ENCODE results near the gene DNTT.

The DNTT gene

DNA sequence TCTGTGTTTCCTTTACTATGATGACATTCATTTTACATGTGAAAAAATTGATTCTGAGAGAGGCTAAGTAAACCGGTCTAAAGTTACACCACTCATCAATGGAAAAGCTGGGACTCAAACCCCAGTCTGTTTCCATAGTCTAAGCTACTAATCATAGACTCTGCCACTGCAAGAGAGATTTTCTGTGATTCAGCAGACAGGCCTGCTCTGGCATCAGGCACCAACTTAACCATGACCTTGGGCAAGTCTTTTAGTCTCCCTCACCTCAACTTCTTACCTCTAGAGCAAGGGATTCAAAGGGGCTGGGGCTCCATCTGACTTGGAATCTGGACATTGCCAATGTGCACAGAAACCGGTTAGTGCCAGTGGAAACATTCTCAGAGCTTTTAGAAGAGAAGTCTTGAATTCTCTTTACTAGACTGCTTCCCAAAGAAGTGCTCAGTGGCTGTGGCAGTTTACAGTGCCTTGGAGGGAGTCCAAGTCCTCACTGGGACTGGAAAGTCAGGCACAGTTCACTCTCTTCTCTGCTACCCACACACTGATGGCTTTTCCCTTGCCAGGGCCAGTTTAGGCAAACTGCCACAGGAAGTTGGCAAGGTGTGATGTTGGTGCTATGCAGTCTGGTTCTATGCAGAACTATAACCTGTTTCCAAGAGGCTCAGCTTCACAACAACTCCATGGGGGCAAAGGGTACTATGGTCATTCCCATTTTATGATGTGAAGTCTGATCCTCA, 28.4 kb upstream of the DNTT start:
- no peak for DNase-seq (ENCODE audit: low read depth in 2 of 3, low spot score in 2 of 3)

DNA sequence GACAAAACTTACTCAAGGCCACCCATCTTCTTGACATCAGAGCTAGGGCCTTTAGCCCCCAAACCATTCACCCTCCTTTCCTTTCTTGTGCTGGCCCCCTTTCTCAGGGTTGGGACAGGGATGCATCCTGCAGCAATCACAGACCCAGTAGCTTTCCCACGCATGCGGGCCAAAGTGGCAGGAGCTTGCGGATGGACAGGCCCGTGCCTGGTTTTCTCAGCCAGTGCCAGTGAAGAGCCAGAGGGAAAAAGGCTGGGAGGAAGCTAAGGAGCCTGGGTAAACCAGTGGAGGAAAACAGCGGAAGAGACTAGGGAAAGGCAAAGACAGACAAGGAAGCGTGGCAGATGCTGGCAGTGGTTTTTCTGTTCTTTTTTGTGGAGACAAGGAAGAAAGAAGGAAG, 27.8 kb upstream of the DNTT start:
- DNase-seq (ENCODE audit: low read depth in 2 of 3, low spot score in 2 of 3): no peak

- no peak for DNase-seq (ENCODE audit: low read depth in 2 of 3, low spot score in 2 of 3)
Observed at GRCh38 chr10:96276831-96277230, 27.4 kb upstream of the DNTT start.

GRCh38 chr10:96279191-96279641, 25.0 kb upstream of the DNTT start:
- no peak for DNase-seq (ENCODE audit: low read depth in 2 of 3, low spot score in 2 of 3)

- DNase-seq (ENCODE audit: low read depth in 2 of 3, low spot score in 2 of 3): no peak
Observed at GRCh38 chr10:96280859-96281258, 23.4 kb upstream of the DNTT start.

DNA sequence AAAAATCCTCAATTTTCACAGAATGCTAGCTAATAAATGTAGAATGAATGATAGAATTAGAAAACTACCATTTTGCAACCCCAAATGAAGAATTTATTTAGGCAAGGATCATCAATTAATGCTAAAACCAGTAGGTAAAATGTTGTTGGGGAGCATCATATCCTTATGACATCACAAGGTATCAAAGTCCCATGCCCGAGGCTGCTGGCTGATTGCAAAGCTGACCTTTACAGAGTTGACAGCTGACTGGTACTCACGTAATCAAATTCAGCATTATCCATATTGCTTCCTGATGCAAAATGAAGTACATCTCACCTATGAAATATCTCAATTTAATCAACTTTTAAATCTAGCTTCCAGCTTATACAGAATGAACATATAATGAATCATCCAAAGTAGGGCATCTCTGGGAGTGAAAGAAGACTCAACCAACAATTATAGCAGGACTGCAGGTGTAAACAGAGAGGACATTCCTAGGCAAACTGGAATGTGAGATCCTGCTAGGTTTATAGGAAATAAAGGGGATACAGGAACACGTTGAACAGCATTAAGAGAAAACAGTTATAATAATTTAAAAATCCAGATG, 22.7 kb upstream of the DNTT start:
- no peak for DNase-seq (ENCODE audit: low read depth in 2 of 3, low spot score in 2 of 3)

DNA sequence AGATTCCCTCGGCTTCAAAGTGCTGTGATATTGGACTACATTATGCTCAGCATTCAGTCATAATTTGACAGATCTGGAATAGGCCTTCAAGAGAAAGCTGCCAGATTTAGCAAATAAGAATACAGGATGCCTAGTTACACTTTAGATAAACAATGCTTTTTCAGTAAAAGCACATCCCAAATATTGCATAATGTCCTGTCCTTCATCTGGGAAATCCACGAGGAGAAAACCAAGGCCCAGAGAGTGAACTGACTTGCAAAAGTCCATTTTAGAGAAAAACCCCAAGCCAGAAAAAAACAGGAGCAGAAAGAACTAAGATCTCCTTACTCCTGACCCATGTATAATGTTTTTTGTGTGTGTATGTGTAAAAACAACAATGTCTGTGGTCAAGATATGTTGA, 20.9 kb upstream of the DNTT start:
- no peak for DNase-seq (ENCODE audit: low read depth in 2 of 3, low spot score in 2 of 3)

DNA sequence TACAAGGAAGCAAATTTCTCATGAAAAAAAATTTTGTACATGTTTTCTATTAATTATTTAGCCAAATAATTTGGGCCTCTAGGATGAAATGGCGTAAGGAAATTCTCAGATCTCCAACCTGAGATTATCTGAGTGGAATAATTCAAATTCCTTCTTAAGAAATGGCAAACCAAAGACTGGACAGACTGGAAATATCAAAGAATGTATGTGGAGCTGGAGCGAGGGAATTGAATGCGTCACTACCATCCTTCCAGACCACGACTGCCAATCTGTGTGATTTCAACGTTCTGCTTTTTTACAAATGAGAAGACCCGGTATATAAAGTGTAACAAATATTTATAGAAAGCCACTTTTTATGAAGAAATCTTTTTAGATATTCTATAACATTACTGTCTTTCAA, 20.5 kb upstream of the DNTT start:
- DNase-seq (ENCODE audit: low read depth in 2 of 3, low spot score in 2 of 3): no peak

- no peak for DNase-seq (ENCODE audit: low read depth in 2 of 3, low spot score in 2 of 3)
Observed at GRCh38 chr10:96285331-96285752, 18.9 kb upstream of the DNTT start.

DNA sequence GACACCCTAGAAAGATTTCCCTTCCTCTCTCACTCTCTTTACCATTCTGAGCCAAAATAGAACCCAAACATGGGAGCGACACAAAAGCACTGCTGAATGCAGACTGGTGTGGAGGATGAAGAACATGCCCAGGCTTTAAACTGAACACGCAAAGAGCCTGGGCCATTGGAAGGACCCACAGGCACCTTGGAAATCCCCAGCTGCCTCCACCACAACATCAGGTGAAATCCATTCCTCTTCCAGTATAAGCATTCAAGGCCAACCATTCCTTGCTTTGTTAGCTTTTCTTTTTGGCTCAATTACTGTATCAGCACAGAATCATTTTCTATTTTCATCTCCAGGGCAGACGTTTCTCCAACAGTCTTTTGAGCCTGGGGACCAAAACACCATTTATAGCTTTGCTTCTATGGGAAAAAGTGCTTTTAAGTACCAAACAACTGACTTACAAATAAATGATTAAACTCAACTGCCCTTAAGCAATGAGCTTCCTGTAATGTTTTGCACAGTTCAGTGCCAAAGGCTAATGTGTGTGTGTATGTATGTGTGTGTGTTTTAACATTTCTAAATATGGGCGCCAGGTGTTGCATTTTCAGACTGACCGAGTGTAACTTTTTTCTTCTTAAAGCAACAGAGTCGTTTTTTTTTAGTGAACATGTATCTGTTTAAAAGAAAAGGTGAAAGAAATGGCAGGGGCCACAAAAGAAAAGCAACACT, 16.7 kb upstream of the DNTT start:
- no peak for DNase-seq (ENCODE audit: low read depth in 2 of 3, low spot score in 2 of 3)

DNA sequence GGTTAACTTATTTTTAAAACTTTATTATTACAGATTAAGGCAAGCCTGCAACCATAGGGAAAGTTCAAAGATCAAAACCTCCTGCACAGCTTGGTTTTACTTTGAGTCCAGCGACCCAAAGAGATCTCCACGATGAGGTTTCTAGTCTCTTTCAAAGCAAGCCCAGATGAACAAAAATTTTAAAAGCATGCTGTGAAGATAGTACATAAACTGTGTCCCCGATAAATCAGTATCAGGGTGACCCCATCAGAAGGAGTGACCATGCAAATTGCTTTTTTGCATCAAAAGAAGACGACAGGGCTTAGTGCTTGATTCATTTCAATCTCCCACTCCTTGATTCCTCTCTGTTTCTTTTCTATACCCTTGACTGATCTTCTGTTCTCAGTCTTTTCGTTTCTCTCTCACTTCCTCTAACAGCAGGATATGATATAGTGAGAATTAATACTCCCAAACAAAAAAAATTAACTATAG, 16.0 kb upstream of the DNTT start:
- no peak for DNase-seq (ENCODE audit: low read depth in 2 of 3, low spot score in 2 of 3)

DNA sequence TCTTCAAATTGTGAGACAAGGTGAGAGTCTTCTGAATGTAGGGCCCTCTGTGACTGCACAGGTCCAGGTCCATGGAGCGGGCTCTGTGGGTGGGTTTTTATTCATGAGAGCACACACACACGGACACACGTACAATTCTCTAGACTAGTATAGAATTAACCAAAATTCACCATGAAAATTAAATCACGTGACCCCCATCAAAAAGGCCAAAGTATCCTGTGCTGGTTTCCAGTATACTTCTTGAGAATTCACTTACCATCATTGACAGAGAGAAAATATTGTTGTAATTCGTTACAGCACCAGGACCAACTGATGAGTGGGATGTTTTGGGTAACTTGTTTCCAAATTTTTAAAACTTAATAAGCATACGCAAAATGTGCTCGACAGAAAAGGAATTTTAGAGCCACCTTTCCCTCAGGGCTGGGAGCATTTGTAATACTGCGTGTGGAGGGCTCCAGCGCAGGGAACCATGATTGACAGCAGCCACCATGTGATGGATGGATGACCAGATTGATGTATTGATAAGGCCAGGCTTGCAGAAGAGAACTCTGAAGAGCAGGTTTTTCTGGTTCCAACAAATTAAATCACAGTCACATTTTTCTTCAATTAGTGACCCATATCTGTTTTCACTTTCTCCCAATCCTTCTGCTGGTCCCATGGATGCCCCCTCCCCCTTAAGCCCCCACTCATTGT, 14.9 kb upstream of the DNTT start:
- DNase-seq (ENCODE audit: low read depth in 2 of 3, low spot score in 2 of 3): no peak

DNA sequence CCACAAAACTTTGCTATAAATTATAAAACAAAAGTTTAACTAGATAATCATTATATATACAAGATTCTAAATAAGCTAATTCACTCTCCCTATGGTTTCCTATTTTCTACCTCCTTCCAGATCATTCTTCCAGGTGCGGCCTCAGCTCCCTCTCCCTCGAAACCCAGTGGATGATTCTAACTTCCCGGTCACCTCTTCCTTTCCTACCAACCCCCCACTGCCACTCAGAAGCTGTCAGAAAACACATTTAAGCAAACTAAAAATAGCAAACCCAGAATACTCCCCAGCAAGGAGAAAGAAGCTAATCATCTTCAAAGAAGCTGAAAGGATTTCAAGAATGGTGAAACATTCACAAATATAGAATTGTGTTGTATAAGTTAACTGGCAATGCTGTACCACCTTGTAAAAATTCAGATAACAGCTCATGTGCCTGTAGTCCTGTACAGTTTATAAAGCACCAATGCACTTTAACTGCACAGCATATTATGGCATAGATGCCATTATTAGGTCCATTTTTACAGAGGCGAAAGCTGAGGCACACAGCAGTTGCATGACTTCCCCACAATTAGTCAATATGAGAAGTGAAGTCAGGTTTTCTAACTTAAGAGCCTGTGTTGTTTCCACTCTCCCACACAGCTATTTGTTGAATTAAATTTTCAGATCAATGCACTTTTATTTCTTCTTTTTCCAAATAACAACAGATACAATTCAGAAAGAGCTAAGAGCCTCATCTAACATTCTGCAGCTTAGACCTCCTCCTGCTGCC, 13.7 kb upstream of the DNTT start:
- DNase-seq (ENCODE audit: low read depth in 2 of 3, low spot score in 2 of 3): no peak

GRCh38 chr10:96292971-96293920, 11.0 kb upstream of the DNTT start:
- no peak for DNase-seq (ENCODE audit: low read depth in 2 of 3, low spot score in 2 of 3)

- DNase-seq (ENCODE audit: low read depth in 2 of 3, low spot score in 2 of 3): no peak
Observed at GRCh38 chr10:96295475-96295874, 8.8 kb upstream of the DNTT start.

DNA sequence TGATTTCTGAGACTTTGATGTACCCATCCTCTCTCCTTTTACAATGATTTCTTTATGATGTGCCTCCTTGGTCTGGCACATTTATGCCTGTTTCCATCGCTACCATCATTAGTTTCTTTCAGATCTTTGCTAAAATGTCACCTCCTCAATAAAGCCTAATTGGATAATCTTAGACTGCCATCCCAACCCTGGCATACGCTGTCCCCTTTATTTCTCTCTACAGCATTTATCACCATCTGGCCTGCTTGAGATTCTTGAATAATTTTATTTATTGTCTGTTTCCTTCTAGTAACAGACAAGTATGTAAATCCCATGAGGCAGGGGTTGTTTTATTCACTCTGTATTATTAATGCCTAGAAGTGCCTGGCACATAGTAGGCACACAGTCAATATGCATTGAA, 6.7 kb upstream of the DNTT start:
- DNase-seq (ENCODE audit: low read depth in 2 of 3, low spot score in 2 of 3): no peak

GRCh38 chr10:96298362-96298761, 5.9 kb upstream of the DNTT start:
- DNase-seq (ENCODE audit: low read depth in 2 of 3, low spot score in 2 of 3): no peak

DNA sequence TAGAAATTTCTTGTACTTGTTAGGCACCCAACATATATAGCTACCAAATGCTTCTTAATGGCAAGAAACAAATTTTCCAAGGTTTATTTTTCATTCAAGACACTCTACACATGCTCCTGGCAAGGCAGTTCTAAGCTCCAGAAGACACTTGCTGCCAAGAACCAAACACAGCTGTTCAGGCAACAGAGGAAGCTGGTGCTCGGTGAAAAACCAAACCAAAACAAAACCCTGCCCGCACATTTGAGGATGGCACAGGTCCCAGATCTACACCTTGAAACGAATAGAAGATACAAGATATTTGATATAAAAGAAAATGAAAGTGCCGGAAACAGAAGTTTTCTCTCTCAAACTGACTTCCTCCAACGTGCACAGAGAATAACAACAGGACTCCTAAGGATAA, 4.9 kb upstream of the DNTT start:
- no peak for DNase-seq (ENCODE audit: low read depth in 2 of 3, low spot score in 2 of 3)

DNA sequence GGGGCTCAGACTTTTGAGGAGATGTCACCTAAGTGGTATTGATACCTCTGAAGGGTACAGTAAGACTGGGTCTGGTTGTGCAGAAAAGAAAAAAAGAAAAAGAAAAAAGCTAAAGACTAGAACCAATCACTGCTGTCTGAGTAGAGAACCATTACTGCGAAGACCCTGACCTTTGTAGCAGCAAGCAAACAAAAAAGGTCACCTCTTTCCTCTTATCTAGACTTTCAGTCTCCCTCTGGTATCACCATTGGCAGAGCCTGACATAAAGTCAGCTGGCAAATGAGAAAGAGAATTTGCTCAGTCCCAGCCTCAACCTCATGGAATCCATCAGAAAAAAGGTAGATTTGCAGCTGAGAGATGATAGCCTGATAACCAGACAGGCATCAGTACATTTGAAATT, 2.6 kb upstream of the DNTT start:
- no peak for DNase-seq (ENCODE audit: low read depth in 2 of 3, low spot score in 2 of 3)

- no peak for DNase-seq (ENCODE audit: low read depth in 2 of 3, low spot score in 2 of 3)
Observed at GRCh38 chr10:96305019-96305418, 785 bp downstream of the DNTT start.

Measured in activated CD8-positive, alpha-beta memory T cell treated with anti-CD3 and anti-CD28 coated beads for 48 hours (primary cell).